ENCODE data around the gene SHROOM3.

SHROOM3 gene

DNA sequence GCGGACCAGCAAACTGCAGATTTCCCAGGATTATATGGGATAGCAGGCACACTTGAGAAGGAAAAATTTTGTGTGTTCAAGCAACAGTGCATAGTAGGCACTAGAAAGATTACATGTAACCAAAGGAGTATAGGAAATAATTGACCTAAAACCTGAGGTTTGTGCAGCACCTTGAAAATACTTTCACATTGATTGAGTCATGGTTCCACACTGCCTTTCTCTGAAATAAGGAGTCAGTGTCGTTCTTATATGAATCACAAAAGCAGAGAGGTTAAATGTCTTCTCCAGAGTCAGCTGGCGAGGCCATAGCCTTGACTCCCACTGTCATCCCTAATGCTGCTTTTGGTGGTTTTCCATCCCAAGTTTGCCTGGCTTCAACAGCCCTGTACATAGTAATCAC is 324.0 kb downstream of the SHROOM3 start:
- no peak for DNase-seq

DNA sequence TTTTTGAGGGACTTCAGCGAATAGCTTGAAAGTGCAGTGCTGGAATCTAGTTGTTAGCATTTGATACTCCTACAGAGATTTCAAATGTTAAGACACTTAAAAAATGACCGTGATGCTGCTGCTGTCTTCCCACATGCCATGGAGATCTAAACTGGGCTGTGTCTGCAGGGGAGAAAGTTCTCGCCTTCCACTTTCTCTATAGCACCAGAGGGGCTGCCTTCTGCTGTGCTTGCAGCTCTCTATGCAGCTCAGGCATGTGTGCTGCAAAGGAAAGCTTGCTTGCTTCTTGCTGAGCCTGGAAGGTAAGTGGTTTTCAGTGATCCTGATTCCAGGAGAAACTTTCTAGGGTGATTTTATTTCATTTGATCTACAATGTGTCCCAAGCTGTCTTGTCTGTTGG is 325.2 kb downstream of the SHROOM3 start:
- no peak for DNase-seq

DNA sequence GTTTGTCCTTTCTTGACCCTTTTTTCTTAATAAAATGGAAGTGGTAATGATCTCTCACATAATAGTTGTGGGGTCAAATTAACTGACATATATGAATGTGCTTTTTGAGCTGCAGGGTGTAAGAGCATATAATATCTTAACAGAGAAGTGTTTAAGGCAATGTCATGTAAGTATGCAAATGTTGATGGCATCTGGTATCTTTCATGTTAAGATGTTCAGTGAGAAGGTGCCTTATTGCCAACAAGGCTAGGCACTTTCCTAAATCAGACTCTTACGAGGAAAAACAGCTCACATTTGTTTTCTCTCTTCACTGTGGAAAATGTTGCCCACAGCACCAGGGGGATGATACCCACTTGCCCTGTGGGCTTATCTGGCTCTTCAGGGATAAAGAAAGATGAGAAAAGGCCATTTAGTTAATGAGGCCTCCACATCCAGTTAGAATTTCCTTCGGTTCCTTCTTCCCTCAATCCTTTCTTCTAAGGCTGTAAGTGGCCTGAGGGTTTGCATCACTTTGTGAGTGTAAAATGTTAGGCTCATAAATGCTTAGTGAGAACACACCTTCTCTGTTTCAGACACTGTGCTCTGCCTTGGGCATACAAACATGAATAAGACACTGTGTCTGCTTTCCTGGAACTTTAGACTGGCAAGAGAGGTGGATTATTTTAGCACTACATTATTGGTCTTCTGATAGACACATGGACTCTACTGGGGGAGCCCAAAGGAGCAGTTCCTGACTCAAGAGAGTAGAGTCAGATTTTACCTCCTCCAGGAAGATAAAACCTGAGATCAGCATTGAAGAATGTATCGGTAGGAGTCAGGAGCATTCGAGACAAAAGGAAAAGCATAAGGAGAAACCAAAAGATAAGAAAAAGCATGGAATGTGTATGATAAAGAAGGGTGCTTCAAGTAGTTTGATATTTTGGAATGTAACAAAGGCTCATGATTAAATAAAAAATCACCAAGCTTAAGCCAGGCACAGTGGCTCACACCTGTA is 327.4 kb downstream of the SHROOM3 start:
- DNase-seq: no peak

DNA sequence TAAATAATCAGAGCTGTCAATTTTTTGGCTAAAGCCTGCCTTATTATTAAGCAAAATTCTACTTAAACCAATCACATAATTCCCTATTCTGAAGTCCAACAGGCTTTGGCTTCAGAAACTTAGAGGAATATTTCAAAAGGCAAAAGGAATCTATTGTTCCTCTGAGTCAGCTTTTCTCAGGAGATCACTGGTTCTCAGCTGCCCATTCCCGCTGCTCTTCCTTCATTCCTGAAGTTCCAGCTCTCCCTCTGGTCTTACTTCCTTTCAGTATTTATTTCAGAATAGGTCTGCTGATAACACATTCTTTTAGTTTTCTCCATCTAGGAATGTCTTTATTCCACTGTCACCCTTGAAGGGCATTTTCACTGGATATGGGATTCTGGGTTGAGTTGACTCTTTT is 329.2 kb downstream of the SHROOM3 start:
- DNase-seq: no peak

DNA sequence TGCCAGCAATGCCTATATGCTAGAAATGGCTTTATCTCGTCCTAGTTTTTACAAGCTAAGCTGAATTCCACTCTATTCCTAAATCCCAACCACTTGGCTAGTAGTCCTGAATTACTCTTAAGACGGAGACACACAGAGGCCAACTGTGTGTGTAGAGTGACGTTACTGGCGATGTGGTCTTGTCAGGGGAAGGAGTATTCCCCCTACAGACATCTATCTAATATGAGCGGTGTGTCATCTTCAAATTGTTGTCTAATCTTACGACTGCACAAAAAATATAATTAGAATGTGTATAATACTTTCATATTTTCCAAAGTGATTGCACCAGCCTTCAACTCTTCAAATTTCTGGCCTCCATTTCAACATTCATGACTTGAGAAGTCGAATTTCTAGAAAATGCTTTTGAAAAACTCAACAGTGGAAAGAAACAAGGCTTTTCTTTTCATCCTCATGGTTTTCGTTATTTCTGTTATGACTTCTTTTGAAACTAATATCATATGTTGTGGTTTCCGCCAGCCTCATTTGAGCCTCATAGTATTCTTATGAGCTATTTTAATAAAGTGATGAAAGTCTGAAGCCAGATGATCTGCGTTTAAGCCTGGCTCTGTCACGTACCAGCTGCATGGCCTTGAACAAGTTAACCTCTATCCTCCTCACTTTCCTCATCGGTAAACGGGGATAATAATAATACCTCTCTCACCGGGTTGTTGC is 330.6 kb downstream of the SHROOM3 start:
- DNase-seq: no peak

DNA sequence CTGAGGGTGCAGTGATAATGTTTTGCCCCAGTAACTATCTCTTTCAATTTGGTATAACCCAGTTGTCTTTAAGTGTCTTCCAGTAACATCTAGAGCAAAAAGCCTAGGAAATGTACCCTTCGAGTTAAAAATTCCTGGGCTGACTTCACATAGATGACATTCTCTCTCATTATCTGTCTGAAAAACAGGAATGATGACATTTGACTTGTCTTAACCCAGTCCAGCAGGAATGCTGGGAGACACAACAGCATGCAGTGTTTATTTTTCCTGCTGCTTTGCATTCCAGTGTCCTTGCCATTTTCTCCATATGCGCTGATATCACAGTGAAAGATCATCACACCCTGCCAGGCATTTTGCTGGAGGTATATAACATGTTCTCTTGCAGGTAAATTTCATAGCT is 333.0 kb downstream of the SHROOM3 start:
- DNase-seq: no peak

DNA sequence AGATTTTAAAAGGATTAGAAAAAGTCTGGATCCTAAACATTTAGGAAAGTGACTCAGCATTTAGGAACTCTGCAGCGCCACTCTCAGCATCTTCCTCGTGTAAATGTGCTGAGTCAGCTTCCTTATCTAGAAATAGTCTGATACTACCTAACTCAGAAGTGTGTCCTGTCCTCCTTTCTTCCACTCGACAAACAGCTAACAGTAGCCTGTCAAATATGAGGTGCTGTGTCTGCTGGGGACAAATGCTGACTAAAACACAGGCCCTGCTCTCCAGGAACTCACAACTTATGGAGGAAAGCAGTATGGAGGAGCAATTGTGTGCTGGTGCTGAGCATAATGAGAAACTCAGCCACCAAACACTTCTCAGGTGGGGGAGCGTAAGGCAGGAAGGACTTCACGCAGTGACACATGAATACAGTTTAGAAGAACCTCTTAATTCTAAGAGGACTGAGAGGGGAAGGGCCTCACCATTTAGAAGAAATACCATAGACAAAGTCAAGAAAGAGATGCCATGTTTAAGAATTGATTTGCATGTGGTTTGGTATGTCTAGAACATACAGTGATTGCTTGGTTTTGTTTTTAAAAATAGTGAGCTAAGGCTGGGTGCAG is 337.6 kb downstream of the SHROOM3 start:
- no peak for DNase-seq

DNA sequence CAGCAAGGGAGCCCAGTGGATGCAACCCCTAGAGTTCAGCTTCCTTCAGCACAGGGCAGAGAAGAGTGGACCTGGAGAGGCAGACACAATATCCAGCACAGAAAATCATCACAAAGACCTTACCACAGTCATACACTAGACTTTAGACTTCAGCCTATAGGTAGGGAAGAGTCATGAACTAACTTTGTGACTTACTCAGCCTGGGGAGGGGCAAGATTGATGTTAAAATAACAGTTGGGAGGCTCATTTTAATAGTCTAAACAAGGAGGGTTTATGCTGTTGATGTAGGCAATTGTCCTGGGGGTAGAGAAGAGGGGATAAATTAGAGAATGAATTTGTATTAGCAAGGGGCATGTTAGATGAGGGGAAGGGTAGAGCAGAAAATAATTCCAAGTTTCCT is 338.7 kb downstream of the SHROOM3 start:
- DNase-seq: no peak

DNA sequence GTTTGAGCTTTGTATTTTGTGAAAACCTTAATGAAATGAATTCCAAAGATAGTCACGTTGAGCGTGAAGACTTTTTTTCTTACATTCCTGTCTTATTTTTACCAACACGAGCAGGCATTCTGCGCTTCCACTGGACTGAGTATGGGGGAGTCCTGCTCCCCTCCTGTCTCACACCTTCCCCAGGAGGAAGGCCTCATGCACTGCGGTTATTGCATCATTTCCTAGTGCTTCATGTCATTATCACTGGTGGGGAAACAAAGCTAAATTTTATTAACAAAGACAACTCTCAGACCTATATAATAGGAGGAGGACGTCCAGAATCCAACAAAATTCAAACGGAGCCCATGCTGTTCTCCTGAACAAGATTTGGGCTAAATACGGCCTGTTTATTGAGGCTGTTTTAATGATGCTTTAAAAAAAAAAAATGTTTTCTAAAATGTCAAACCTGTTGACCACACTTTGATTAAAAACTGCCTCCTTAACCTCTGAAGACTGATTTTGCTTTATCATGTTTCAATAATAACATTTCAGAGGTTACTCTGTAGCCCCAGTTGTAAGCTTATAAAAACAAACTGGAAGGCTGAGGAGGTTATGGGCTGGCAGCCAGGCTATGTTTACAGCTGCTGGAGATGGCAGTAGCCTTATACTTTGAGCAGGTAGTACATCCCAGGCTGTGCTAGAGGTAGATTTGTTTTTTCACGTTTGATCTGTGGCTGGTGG is 344.9 kb downstream of the SHROOM3 start:
- no peak for DNase-seq

DNA sequence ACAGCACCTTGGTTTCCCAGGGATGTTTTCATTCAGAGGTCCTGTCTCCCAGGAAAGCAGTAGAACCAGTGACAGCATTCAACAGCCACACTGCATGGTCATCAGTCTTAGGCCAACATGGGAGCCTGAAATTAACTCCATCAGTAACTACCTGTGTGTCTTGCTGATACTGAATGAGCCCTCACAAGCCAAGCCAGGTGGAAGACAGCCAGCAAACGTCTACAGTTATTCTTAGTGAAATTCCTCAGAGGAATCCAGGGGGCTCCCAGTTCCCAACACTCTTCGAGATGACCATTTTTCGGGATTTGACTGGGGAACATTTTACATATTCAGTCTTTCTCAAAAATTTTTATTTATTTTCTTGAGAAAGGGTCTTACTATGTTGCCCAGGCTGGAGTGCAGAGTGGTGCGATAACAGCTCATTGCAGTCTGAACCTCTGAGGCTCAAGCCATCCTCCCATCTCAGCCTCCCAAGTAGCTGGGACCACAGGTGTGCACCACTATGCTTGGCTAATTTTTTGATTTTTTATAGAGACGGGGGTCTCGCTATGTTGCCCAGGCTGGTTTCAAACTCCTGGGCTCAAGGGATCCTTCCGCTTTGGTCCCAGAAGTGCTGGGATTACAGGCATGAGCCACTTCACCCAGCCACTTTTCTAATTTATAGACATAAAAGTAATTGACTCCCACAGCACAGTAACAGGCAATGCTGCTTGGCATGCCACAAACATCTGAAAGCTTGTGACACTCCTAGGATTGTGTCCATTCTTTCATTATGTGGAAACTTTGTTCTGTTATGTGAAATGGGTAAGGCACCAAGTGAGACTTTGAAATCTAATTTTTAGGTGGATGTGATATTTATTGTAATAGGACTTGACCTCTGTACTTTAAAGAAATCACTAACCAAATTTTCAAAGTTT is 346.0 kb downstream of the SHROOM3 start:
- no peak for DNase-seq

DNA sequence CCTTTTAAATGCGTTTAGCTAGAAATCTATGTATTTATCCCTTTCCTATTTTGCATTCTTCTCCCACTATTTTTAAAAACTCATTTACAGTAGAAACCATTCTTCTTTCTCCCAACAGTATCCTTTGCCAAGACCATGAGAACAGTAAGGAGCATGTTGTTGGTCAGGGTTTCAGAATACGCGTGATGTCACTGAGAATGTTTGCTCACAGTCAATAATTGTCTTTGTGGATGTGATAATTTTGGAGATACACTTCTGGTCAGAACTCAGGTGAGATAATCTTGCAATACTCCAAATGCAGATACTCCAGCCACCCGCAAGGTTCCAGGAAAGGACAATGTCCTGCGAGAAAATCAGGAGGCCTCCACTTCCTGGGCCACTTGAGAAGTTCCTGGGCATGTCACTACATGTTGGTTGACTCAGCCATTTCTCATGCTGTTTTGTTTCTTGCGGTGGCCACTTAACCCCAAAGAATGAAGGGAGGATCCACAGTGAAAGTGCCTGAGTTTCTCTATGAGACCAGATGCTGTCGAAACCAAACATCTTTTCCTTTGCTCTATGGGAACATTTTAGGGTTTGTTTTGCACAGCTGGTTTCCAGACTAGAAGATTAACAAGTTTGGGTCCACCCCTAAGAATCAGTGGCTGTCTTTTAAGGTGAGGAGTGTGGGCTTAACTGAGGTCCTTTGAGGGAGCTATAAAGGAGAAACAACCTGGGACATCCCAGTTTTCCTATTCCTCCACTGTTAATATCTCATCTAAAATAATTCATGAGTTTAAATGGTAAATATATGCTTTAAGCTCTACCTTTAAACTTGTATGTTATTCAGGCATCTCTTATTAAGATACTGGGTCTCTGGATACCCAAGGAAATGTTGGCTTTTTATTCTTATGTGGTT is 346.9 kb downstream of the SHROOM3 start:
- DNase-seq: no peak

DNA sequence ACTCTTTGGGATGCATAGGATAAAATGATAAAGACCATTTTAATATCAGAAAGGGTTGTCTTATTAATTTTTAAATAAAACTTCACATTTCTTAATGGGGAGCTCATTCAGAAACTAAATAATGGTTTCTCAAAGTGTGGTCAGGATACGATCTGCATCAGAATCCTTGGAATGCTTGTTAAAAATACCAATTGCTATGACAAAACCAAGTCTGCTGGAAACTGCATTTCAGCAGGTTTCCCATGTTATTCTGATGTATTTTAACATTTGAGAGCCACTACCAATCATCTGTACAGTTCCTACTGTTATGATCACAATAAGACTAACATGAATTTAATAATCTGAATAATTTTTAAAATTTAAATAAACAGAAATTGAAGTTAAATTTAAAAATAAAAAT is 347.8 kb downstream of the SHROOM3 start:
- DNase-seq: no peak

DNA sequence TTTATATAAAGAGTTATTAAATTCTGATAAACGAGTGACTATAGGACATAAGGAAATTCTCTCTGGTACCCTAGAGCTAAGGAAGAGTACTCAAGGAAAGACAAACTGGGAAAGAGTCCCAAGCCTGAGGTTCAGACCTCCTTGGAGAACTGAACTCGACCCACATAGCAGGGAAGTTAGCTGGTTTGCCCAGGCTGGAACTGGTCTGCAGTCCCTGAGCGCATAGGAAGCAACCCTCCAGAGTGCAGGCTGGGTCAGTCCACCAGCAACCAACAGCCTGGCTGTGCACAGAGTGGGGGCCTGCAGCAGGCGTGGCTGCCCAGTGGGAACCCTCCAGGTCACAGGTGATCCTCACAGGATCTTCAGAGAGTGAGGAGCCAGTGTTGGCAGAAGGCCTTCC is 348.8 kb downstream of the SHROOM3 start:
- no peak for DNase-seq

DNA sequence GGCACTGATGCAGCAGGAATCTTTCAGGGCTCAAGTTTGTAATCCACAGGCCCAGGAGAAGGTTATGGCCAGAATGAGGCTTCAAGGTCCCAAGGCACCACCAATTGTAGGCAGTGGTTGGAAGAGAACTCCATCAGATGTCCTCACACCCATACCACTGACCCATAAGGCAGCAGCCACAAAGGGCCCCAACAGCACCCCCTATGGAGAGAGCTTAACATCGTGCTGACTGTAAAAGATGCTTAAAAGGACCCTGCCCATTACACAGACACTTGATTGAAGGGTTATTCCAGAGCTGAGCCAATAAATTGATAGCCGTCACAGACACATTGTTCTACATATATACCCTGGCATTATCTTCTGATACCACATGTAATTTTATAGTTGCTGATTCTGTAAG is 349.2 kb downstream of the SHROOM3 start:
- no peak for DNase-seq

DNA sequence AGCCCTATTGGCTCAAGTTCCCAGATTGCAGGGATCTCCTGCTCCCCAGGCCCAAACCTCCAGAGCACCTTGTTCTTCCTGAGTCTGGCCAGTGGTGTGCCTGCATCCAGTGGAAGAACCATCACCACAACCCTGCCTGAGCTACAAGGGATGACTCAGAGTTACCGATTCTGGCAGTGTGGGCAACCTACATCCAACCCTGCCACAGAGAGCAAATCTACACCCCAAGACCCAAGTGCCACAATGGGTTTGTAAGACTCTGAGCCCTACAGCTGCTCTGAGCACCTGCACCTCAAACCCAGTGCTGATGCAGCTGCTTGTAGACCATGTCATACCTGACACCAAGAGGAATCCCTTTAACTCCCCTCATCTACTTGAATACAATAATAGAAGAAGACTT is 352.9 kb downstream of the SHROOM3 start:
- no peak for DNase-seq

DNA sequence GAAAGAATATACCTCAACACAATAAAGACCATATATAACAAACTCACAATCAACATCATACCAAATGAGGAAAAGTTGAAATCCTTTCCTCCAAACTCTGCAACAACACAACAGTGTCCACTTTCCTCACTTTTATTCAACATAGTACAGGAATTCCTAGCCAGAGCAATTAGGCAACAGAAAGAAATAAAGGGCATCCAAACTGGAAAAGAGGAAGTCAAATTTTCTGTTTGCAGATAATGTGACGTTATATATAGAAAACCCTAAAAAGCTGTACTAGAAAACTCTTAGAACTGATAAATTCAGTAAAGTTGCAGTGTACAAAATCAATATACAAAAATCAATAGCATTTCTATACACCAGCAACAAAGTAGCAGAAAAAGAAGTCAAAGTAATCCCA is 355.3 kb downstream of the SHROOM3 start:
- no peak for DNase-seq

DNA sequence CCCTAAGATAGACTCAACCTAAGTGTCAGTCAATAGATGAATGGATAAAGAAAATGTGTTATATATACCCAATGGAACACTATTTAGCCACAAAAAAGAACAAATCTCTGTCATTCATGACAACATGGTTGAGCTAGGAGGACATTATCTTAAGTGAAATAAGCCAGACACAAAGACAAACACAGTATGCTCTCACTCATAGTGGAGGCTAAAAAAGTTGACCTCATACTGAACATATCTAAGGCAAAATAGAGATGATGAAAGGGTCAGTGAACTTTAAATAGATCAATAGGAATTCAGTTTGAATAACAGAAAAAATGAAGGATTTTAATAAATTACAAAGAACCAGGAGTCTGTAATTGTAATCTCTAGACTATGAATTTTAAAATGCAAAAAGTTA is 356.4 kb downstream of the SHROOM3 start:
- no peak for DNase-seq

DNA sequence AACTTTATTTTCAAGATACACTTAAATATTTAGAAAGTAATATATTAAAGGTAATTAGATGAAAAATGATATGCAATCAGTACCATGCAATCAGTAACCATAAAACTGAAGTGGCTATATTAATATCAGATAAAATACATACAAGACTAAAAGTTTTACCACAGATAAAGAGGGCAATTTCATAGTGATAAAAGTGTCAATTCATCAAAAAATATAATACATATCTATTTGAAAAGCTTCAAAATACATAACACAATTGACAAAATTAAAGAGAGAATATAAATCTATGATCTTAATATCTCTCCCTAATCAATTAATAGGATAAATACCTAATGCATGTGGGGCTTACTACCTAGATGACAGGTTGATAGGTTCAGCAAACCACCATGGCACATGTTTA is 357.4 kb downstream of the SHROOM3 start:
- no peak for DNase-seq

DNA sequence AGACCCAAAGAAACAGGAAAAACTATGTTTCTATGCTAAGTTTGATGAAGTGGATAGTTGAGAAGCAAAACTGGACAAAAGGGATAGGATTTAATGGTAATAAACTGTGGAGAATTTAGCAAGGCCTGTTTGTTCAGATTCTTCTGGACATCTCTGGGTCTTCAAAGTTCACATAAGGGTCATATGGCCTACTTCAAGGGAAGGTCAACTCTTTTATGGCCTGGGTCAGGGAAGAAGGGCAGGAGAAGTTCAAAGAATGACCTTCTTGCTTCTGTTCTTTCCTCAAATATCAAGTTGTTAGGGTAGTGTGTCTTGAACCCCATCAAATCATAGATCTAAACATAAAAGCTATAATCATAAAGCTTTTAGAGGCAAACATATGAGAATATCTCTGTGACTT is 360.2 kb downstream of the SHROOM3 start:
- no peak for DNase-seq

DNA sequence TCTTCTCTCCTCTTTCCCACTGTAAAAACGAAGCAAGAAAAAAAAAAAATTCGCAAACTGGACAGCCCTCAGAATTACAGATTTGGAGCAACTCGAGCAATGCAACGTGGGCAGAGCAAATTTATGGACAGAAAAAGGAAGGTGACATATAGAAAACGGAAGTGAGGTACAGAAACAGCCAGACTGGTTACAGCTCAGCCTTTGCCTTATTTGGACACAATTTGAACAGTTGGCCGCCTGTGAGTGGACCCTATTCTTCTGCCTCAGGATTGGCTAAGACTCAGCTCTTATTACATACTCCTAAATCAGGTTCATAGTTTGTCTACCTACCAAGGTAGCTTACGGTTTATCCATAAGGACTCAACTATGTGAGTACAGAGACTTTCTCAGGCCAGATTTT is 364.1 kb downstream of the SHROOM3 start:
- DNase-seq: no peak

DNA sequence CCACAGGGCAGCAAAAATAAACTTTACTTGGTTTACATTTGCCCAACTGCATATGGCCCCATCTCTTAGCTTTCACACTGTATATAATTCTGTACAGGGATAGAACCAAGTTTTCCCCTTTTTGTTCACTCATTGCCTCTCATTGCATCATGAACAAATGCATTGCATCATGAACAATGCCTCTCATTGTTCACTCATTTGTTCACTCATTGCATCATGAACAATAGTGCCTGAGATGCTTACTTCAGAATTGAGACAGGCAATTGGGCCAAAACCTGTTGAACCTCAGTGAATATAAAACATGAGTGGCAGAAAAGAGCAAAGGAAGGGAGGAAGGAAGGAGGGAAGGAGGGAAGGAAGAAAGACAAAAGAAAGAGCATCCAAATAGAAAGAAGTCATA is 364.7 kb downstream of the SHROOM3 start:
- DNase-seq: no peak

Data from activated CD8-positive, alpha-beta memory T cell treated with anti-CD3 and anti-CD28 coated beads for 24 hours (primary cell).